Activated CD4-positive, alpha-beta T cell treated with anti-CD3 and anti-CD28 coated beads, Interleukin-2, amount 50 U/mL, for 48 hours (primary cell): Measurements from ENCODE around the gene AHSP.
"Not testable (repeated sequence)": the region's sequence is repeated elsewhere in the genome, so short reads cannot be mapped to it uniquely, and the experiment has no call there.

ENCODE experiments used
- DNase-seq, 2 experiments: peaks; one replicate each; pipeline ENCODE4 v3.0.0-alpha.2; 2020

The AHSP gene

DNA sequence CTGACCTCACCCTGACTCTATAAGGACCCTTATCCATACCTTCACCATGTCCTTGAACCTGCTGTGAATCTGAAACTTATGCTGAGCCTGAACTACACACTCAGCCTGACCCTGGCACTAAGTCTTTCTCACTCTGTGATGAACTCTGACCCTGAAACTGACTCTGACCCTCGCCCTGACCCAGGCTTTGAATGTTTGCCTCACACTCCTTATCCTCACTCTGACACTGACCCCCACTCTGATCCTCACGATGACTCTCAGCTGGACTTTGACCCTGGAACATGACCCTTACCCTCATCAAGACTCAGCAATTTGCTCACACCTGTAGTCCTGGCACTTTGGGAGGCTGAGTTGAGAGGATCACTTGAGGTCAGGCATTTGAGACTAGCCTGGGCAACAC, 4.4 kb downstream of the AHSP start:
- DNase-seq = no peak

DNA sequence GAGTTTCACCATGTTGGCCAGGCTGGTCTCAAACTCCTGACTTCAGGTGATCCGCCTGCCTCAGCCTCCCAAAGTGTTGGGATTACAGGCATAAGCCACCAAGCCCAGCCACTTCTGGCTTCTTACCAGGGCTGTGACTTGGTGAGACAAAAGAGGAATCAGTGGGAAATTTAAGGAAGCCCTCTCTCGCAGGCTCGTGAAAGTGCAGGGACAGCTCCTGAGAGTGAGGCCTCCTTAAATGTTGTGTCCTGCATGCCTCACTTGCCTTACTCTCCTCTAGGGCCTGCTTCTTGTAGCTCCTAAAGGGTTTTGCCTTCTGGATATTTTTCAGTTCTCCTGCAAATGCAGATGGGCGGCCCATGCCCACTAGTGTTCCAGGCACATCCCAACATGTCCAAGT, 5.2 kb downstream of the AHSP start:
- no peak for DNase-seq

DNA sequence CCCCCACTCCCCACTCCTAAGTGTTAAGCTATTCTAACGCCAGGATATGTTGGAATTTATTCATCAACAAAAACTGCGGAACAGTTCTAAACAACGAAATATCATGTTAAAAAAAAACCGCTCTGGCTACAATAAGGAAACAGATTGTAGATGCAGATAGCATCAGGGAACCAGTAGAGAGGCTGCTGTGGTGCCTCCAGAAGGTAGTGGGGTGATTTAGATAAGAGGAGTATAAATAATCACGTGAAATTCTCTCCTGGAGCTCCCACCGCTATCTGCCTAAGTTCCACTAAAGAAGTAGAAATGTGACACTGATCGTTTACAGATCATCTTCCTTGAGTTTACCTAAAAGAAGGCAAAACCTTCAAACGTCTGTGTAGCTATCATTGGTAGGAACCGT, 8.0 kb downstream of the AHSP start:
- DNase-seq = no peak

DNA sequence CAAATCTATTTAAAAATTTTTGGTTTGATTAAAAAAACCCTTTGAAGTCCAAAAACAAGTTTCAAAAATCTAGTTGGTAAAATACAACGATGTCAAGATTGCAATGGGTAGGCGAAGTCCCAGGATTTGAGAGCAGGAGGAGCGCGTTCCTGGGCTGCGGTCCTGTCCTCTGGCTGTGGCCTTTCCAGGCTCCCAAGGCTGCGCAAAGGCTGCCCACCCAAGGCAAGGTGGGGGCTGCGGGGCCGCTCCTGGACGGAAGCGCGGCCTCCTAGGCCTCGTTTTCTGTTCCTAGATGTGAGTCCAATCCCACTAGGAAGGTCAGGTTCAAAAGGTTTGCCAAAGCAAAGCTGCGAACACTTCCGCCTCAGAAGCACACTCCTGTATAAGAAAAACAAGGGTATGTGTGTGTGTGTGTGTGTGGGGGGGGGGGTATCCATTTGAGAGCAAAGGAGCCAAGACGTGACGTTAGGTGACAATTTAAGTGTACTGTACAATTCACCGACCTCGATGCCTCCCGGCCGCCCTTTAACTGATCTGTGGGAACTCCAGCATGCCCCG, 9.2 kb downstream of the AHSP start:
- DNase-seq = no peak

DNA sequence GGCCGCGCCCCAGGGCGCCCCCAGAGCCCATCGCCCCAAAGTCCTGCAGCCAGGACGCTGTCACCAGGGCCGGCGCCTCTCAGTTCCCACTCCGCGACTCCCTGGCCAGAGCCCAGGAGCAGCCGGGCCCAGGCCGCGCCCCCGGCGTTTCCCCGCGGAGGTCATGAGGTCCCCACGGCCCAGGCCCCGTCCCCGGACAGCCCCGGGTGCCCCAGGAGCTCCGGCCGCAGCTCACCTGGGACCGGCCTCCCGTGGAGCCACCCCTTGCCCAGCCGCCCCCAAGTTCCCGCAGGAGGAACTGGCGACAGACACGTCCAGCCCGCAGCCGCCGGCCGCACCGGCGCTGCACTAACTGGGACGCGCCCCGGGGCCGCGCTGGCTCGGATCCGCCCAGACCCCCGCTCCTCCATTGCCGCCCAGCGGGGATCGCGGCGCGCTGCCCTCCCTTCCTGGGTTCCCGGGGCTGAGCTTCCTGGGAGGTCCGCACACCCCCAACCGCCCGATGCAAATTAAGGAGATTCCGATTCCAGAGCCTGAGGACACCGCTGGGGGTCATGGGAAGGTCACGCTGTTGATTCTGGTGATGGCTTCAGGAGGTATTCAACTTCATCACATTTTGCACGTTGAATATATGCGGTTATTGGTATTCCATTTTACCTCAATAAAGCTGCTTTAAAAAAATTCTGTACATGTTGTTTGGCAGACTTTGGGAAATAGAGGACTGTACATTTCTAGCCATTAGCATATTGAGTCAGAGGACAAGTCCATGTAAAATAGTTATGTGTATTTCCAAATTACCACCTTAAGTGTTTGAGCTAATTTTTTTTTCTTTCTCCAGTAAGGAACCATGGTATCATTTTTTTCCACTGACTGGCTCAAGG, 9.9 kb downstream of the AHSP start:
- DNase-seq = no peak

DNA sequence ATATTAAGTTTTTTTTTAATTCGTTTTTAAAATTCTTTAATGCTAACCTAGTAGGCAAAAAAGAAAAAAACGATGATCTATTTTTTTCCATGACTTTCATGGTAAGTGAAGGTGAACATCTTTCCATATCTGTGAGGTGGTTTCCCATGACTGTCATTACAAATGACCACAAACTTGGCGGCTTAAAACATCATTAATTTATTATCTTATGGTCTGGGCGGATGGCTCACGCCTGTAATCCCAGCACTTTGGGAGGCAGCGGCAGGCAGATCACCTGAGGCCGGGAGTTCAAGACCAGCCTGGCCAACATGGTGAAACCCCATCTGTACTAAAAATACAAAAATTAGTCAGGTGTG, 10.5 kb downstream of the AHSP start:
- not testable (repeated sequence) for DNase-seq

DNA sequence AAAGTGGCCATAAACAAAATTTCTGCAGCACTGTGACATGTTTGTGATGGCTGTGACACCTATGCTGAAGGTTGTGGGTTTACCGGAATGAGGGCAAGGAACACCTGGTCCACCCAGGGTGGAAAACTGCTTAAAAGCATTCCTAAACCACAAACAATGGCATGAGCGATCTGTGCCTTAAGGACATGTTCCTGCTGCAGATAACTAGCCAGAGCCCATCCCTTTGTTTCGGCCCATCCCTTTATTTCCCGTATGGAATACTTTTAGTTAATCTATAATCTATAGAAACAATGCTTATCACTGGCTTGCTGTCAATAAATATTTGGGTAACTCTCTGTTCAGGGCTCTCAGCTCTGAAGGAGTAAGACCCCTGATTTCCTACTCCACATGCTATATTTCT, 12.1 kb downstream of the AHSP start:
- DNase-seq = not testable (repeated sequence)

DNA sequence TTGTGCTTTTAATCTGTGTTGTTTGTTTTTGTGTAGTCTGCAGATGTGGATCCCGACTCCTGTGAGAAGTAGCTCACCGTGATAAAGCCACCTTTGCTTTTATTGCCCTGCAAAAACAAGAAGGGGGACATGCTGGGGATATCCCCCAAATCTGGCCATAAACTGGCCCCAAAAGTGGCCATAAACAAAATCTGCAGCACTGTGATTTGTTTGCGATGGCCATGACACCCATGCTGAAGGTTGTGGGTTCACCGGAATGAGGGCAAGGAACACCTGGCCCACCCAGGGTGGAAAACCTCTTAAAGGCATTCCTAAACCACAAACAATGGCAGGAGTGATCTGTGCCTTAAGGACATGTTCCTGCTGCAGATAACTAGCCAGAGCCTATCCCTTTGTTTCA, 15.1 kb downstream of the AHSP start:
- no peak for DNase-seq

DNA sequence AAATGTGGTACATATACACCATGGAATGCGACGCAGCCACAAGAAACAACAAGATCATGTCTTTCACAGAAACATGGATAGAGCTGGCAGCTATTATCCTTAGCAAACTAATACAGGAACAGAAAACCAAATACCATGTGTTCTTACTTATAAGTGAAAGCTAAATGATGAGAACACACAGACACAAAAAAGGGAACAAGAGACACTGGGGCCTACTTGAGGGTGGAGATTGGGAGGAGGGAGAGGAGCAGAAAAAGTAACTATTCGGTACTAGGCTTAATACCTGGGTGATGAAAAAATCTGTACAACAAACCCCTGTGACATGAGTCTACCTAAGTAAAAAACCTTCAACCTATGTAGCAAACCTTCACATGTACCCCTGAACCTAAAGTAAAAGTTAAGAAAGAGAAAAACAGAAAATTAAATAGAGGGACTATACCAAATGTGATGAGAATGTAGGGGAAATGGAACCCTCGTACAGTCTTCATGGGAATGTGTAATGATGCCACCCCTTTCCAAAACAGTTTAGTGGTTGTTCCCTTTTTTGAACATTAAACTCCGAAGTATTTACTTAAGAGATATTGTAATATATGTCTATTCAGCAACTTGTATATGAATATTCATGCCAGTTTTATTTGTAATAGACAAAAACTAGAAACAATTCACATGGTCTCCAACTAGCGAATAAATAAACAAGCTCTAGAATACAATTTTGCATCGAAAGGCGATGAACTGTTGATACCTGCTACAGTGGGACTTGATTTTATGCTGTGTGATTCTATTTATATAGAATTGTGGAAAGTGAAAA, 33.9 kb downstream of the AHSP start:
- no peak for DNase-seq

DNA sequence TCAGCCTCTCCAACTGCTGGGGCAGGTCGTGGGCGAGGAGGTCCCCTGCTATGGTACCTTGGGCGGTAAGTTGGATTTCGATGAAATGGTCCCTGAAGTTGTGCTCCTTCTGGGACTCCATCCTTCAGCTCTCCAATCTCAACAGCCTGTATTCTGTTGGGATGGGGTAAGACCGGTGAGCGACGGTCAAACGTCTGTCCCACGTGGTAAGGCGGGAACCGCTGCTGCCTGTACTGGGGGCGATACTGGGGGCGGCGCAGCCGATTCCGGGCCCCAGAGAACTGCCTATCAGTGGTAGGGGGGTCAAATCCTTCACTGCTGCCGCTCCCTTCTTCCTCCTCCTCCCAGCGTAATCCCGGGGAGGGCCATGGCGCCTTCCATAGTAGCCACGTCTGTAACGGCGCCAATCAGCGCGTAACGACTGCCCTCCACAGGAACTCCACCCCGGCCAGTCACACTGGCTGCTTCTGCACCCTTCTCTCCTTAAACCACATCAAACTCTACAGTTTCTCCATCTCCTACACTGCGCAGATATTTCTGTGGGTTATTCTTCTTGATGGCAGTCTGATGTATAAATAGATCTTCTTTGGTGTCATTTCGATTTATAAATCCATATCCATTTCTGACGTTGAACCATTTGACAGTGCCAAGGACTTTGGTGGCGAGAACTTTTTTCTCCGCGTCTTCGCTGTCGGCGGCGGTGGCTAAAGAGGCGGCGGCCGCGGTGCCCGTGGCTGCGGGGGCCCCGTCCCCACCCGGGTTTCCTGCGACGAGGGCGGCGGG, 41.1 kb downstream of the AHSP start:
- DNase-seq = no peak

DNA sequence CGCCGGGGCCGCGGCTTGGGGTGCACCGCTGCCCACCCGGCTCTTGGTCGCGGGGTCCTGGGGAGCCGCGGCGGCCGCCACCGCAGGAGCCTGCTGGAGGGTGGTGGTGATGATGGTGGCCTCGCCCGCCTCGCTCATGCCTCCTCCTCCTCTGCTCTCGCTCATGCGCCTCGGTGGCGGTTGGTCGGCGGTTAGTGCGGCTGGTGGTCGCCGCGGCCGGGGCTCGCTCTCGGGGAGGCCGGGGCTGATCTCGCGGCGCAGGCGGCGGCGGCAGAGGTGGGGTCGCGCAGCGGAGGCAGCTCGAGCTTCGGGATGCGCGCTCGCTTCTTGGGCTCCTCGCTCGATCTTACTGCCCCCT, 41.6 kb downstream of the AHSP start:
- DNase-seq = no peak

DNA sequence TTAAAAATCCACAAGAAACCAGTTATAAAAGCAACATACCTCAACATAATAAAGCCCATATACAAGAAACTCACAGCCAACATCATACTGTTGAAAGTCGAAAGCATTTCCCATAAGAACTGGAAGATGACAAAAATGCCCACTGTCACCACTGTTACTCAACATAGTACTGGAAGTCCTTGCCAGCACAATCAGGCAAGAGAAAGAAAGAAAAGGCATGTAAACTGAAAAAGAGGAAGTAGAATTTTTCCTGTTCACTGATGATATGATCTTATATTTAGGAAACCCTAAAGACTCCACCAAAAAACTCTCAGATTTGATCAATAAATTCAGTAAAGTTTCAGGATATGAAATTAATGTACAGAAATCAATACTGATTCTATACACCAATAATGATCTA, 45.1 kb downstream of the AHSP start:
- no peak for DNase-seq

DNA sequence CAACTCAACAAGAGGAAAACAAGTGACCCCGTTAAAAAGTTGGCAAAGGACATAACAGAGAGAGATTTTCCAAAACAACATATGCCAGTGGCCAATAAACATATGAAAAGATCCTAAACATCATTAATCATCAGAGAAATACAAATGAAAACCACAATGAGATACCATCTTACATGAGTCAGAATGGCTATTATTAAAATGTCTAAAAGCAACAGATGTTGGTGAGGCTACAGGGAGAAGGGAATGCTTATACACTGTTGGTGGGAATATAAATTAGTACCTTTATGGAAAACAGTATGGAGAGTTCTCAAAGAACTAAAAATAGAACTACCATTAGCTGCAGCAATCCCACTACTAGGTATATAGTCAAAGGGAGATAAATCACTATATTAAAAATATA, 46.5 kb downstream of the AHSP start:
- DNase-seq = not testable (repeated sequence)

DNA sequence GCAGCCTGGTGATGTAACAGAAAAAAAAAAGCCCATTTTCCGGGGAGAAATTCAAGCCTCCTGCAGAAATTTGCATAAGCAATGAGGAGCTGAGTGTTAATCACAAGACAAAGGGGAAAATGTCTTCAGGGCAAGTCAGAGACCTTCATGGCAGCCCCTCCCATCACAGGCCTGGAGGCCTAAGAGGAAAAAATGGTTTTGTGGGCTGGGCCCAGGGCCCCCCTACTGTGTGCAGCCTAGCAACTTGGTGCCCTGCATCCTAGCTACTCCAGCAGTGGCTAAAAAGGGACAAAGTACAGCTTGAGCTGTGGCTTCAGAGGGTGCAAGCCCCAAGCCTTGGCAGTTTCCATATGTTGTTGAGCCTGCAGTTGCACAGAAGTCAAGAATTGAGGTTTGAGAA, 49.7 kb downstream of the AHSP start:
- no peak for DNase-seq
